Activated T-cell treated with anti-CD3 and anti-CD28 coated beads, Interleukin-2, amount 50 U/mL, for 72 hours (primary cell): ENCODE results near the gene CRPPA. TPM values are rescaled to one million over a fixed set of nuclear protein-coding genes. Genes with fewer than 3 reads are reported as not detected.
A peak's percentile ranks its signal among the peaks of the same experiment; 100 is the strongest.

Source experiments
- ATAC-seq, 2 donors: fragments of 150-1000 bp; cut with Tn5 transposase; replicated peaks in 1 of 2; 2 replicates each; pipeline ENCODE4 v1.10.0; 2021; ENCODE audit warnings: moderate library complexity in 2 of 2, mild to moderate bottlenecking in 1 of 2
- DNase-seq, 2 donors: peaks; one replicate each; pipeline ENCODE4 v3.0.0; 2021 to 2022; ENCODE audit warnings: mixed read lengths in 1 of 2
- H3K27ac Mint-ChIP-seq: one replicate; pipeline ENCODE4 v1.8.0; 2022; ENCODE audit warnings: mild to moderate bottlenecking, moderate library complexity, mixed read lengths
- H3K27me3 Mint-ChIP-seq: one replicate; pipeline ENCODE4 v1.8.0; 2022; ENCODE audit warnings: low read depth, mixed read lengths
- H3K36me3 Mint-ChIP-seq, 2 donors: one replicate each; pipeline ENCODE4 v1.8.0; 2022; ENCODE audit warnings: mixed read lengths in 2 of 2, mild to moderate bottlenecking in 1 of 2; ENCODE audit not compliant: insufficient read depth in 2 of 2
- H3K4me1 Mint-ChIP-seq: one replicate; pipeline ENCODE4 v1.8.0; 2022; ENCODE audit warnings: low read depth, mixed read lengths
- H3K4me3 Mint-ChIP-seq, 2 donors: one replicate each; pipeline ENCODE4 v1.8.0; 2022; ENCODE audit warnings: mild to moderate bottlenecking in 2 of 2, mixed read lengths in 2 of 2, moderate library complexity in 2 of 2
- H3K9me3 Mint-ChIP-seq, 2 donors: one replicate each; pipeline ENCODE4 v1.8.0; 2022; ENCODE audit warnings: mixed read lengths in 2 of 2
- total RNA-seq, 2 donors: library from RNA; stranded (reverse); gene quantifications; one replicate each; pipeline ENCODE4 v1.2.3, GENCODE V29; 2022

The CRPPA gene
- total RNA-seq, 2 donors from 2014 or later: 0.53 to 0.86 TPM

- no peak for ATAC-seq
- Mint-ChIP-seq H3K9me3 (peaks cover 0 to 1% of the 10 kb centered on the region in 2 donors), H3K27ac (no peak overlapping the region), H3K27me3 (no peaks in the 10 kb centered on the region), H3K36me3 (peaks cover 0 to 5% of the 10 kb centered on the region in 2 donors), H3K4me1 (peaks cover 22% of the 10 kb centered on the region), H3K4me3 (peak overlapping the region; percentile 92 to 93)
- DNase-seq: no peak
Measured at GRCh38 chr7:16419859-16420258, 1.5 kb downstream of the CRPPA start.

GRCh38 chr7:16419126-16419525 is 2.2 kb downstream of the CRPPA start:
- Mint-ChIP-seq H3K4me1 (peaks cover 22% of the 10 kb centered on the region), H3K27ac (no peak overlapping the region), H3K9me3 (peaks cover 0 to 1% of the 10 kb centered on the region in 2 donors), H3K36me3 (peaks cover 0 to 5% of the 10 kb centered on the region in 2 donors), H3K4me3 (peak overlapping the region in 1 of 2 donors; percentile 35), H3K27me3 (no peaks in the 10 kb centered on the region)
- ATAC-seq: no peak
- DNase-seq: no peak

DNA sequence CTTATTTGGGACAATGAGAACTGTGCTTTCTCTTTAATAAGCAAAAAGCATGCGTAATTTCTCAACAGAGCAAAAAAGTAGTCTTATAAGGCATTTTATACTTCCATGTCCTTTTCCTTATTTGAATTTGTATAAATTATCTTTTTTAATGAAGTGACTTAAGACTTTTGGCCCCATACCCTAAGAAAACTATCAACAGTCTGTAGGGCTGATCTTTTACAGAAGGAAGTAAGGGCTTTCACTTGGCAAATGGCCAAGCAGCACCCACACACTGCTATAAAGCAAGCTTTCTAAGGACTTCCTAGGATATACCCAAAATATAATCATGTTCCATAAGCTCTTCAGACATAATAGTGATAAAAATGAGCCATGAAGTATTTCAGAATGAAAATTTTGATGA is 3.4 kb downstream of the CRPPA start:
- no peak for ATAC-seq
- peaks cover 0 to 5% of the 10 kb centered on the region in 2 donors for H3K36me3 Mint-ChIP-seq
- H3K4me1 Mint-ChIP-seq: peaks cover 22% of the 10 kb centered on the region
- no peaks in the 10 kb centered on the region for H3K27me3 Mint-ChIP-seq
- peaks cover 0 to 1% of the 10 kb centered on the region in 2 donors for H3K9me3 Mint-ChIP-seq
- no peak overlapping the region for H3K4me3 Mint-ChIP-seq
- H3K27ac Mint-ChIP-seq: no peak overlapping the region
- no peak for DNase-seq

GRCh38 chr7:16416289-16417282 is 4.8 kb downstream of the CRPPA start:
- Mint-ChIP-seq H3K36me3 (peaks cover 0 to 5% of the 10 kb centered on the region in 2 donors), H3K27ac (no peak overlapping the region), H3K27me3 (no peaks in the 10 kb centered on the region), H3K4me1 (peaks cover 22% of the 10 kb centered on the region), H3K4me3 (no peak overlapping the region), H3K9me3 (peaks cover 0 to 1% of the 10 kb centered on the region in 2 donors)
- ATAC-seq (no peak), DNase-seq (no peak)

- peaks cover 0 to 1% of the 10 kb centered on the region in 2 donors for H3K36me3 Mint-ChIP-seq
- DNase-seq: no peak
- no peak overlapping the region for H3K27ac Mint-ChIP-seq
- H3K9me3 Mint-ChIP-seq: no peaks in the 10 kb centered on the region
- ATAC-seq: no peak
- H3K4me3 Mint-ChIP-seq: no peak overlapping the region
- H3K4me1 Mint-ChIP-seq: peaks cover 6% of the 10 kb centered on the region
- no peaks in the 10 kb centered on the region for H3K27me3 Mint-ChIP-seq
Measured at GRCh38 chr7:16412274-16413254, 8.8 kb downstream of the CRPPA start.

- Mint-ChIP-seq H3K4me1 (no peaks in the 10 kb centered on the region), H3K27ac (no peak overlapping the region), H3K27me3 (no peaks in the 10 kb centered on the region), H3K9me3 (no peaks in the 10 kb centered on the region), H3K36me3 (no peaks in the 10 kb centered on the region), H3K4me3 (no peak overlapping the region)
- ATAC-seq (no peak), DNase-seq (no peak)
Measured at GRCh38 chr7:16411391-16411790, 9.9 kb downstream of the CRPPA start.

DNA sequence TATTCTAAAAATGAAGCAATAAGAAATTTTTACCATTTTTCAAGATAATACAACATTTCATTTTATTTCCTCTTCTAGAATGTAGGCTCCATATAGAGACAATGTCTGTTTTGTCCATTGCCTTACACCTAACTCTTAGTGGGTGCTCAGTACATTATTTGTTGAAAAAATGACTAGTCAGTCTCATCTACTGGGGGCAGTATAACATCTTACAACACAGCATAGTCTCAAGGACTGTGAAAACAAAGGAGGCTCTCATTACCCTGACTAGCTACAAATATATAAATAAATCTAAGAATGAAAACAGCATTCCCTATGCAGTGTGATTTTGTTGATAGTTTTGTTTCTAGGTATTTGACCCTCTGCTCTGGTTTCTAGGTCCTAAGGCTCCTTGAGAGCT is 11.6 kb downstream of the CRPPA start:
- Mint-ChIP-seq H3K36me3 (no peaks in the 10 kb centered on the region), H3K4me1 (no peaks in the 10 kb centered on the region), H3K27me3 (no peaks in the 10 kb centered on the region), H3K4me3 (no peak overlapping the region), H3K9me3 (no peaks in the 10 kb centered on the region), H3K27ac (no peak overlapping the region)
- DNase-seq (no peak), ATAC-seq (no peak)

DNA sequence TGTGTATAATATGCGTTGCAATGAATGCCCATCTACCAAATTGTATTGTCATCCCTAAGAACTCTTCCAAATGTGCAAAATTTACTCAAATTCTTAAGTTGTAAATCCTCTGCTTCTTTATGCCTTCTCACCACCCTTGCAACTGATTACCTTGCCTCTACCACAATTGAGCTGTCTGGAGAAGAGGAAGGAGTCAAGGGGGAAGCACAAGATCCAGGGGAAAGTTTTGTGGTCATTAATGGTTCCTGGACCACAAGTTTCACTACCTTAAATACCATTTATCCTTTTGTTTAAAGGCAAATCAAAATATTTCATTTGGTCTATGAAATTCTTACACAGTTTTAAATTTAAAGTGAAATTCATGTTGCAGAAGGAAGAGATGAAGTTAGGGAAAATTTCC is 16.7 kb downstream of the CRPPA start:
- H3K27me3 Mint-ChIP-seq: no peaks in the 10 kb centered on the region
- ATAC-seq (no peak), DNase-seq (no peak)
- H3K36me3 Mint-ChIP-seq: peaks cover 14 to 22% of the 10 kb centered on the region in 2 donors
- peaks cover 11 to 23% of the 10 kb centered on the region in 2 donors for H3K9me3 Mint-ChIP-seq
- no peak overlapping the region for H3K4me3 Mint-ChIP-seq
- no peaks in the 10 kb centered on the region for H3K4me1 Mint-ChIP-seq
- no peak overlapping the region for H3K27ac Mint-ChIP-seq

DNA sequence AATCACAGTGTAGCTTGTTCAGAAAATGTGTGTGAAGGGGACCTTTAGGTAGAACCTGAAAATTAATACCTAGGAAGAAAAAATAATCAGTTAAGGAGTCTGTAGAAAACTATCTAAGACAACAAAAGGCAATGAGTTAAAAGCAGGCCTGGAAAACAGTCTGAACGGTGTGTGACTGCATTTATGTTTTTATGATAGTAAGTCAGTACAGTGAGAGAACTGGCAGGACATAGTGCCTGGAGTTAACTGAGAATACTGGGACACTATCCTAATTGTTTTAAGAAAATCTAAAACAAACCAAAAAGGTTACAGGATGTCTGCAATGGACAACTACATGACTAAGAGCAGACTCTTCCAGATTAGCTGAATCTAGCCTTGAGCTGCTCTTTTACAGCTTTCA is 17.9 kb downstream of the CRPPA start:
- H3K4me1 Mint-ChIP-seq: no peaks in the 10 kb centered on the region
- peaks cover 11 to 27% of the 10 kb centered on the region in 2 donors for H3K9me3 Mint-ChIP-seq
- H3K27me3 Mint-ChIP-seq: no peaks in the 10 kb centered on the region
- no peak overlapping the region for H3K4me3 Mint-ChIP-seq
- ATAC-seq (no peak), DNase-seq (no peak)
- no peak overlapping the region for H3K27ac Mint-ChIP-seq
- peaks cover 17 to 31% of the 10 kb centered on the region in 2 donors for H3K36me3 Mint-ChIP-seq

- peaks cover 19 to 34% of the 10 kb centered on the region in 2 donors for H3K36me3 Mint-ChIP-seq
- H3K27me3 Mint-ChIP-seq: no peaks in the 10 kb centered on the region
- ATAC-seq: no peak
- H3K9me3 Mint-ChIP-seq: peaks cover 11 to 30% of the 10 kb centered on the region in 2 donors
- H3K27ac Mint-ChIP-seq: no peak overlapping the region
- no peak for DNase-seq
- H3K4me3 Mint-ChIP-seq: no peak overlapping the region
- no peaks in the 10 kb centered on the region for H3K4me1 Mint-ChIP-seq
Measured at GRCh38 chr7:16402940-16403339, 18.4 kb downstream of the CRPPA start.

GRCh38 chr7:16402091-16402490 is 19.2 kb downstream of the CRPPA start:
- no peaks in the 10 kb centered on the region for H3K4me1 Mint-ChIP-seq
- no peak for ATAC-seq
- peaks cover 11 to 37% of the 10 kb centered on the region in 2 donors for H3K9me3 Mint-ChIP-seq

GRCh38 chr7:16400893-16401275 is 20.5 kb downstream of the CRPPA start:
- DNase-seq: no peak
- H3K36me3 Mint-ChIP-seq: peaks cover 28 to 47% of the 10 kb centered on the region in 2 donors
- H3K4me3 Mint-ChIP-seq: no peak overlapping the region
- H3K4me1 Mint-ChIP-seq: no peaks in the 10 kb centered on the region
- H3K9me3 Mint-ChIP-seq: peaks cover 17 to 43% of the 10 kb centered on the region in 2 donors
- no peaks in the 10 kb centered on the region for H3K27me3 Mint-ChIP-seq
- no peak overlapping the region for H3K27ac Mint-ChIP-seq
- ATAC-seq: no peak

More at GRCh38 chr7:16402091-16402490, 19.2 kb downstream of the CRPPA start:
- no peak overlapping the region for H3K4me3 Mint-ChIP-seq
- H3K36me3 Mint-ChIP-seq: peaks cover 21 to 41% of the 10 kb centered on the region in 2 donors
- H3K27me3 Mint-ChIP-seq: no peaks in the 10 kb centered on the region
- no peak for DNase-seq
- H3K27ac Mint-ChIP-seq: no peak overlapping the region
